SK-N-SH treated with all-trans-retinoic acid at 6 μM for 48 hours (cell line): ENCODE results near the gene SPECC1.

Experiments
- ATAC-seq: fragments of 200-7000 bp; cut with Tn5 transposase; 3 replicates; pipeline ENCODE4 v1.9.1; 2020; ENCODE audit warnings: mild to moderate bottlenecking, moderate library complexity
- ARNTL ChIP-seq: fragments of 450-650 bp; formaldehyde crosslinking; IDR thresholded peaks from 2 replicates; pipeline ENCODE4 v1.5.0; 2020; ENCODE audit warnings: low read depth, mild to moderate bottlenecking, moderate library complexity, borderline replicate concordance
- BACH2 ChIP-seq: fragments of 250-450 bp; sonication (Bioruptor Pico); IDR thresholded peaks from 2 replicates; pipeline ENCODE4 v1.9.0; 2021; ENCODE audit warnings: mild to moderate bottlenecking, borderline replicate concordance
- CSDC2 ChIP-seq: fragments of 250-450 bp; sonication (Bioruptor Pico); IDR thresholded peaks from 2 replicates; pipeline ENCODE4 v1.5.0; 2020; ENCODE audit warnings: mild to moderate bottlenecking, moderate library complexity
- ESRRG ChIP-seq: fragments of 250-450 bp; sonication (Bioruptor Pico); IDR thresholded peaks from 2 replicates; pipeline ENCODE4 v1.6.1; 2021; ENCODE audit warnings: mild to moderate bottlenecking
- GLIS3 ChIP-seq: fragments of 250-450 bp; sonication (Bioruptor Pico); IDR thresholded peaks from 2 replicates; pipeline ENCODE4 v1.5.0; 2020; ENCODE audit warnings: mild to moderate bottlenecking, moderate library complexity
- ISL1 ChIP-seq: fragments of 250-450 bp; sonication (Bioruptor Pico); IDR thresholded peaks from 2 replicates; pipeline ENCODE4 v2.1.2; 2022; ENCODE audit warnings: mild to moderate bottlenecking, moderate library complexity
- OSR1 ChIP-seq: fragments of 250-450 bp; sonication (Bioruptor Pico); IDR thresholded peaks from 2 replicates; pipeline ENCODE4 v1.8.0; 2022; ENCODE audit warnings: moderate library complexity, mild to moderate bottlenecking, inconsistent platforms
- PPARA ChIP-seq: fragments of 250-450 bp; sonication (Bioruptor Pico); IDR thresholded peaks from 2 replicates; pipeline ENCODE4 v1.5.0; 2020; ENCODE audit warnings: mild to moderate bottlenecking, borderline replicate concordance
- RARB ChIP-seq: fragments of 250-450 bp; sonication (Bioruptor Pico); IDR thresholded peaks from 2 replicates; pipeline ENCODE4 v1.8.0; 2021; ENCODE audit warnings: mild to moderate bottlenecking, moderate library complexity
- SNAI2 ChIP-seq: fragments of 250-450 bp; sonication (Bioruptor Pico); IDR thresholded peaks from 2 replicates; pipeline ENCODE4 v1.5.0; 2020; ENCODE audit warnings: mild to moderate bottlenecking, moderate library complexity
- TCF4 ChIP-seq: fragments of 250-450 bp; sonication (Bioruptor Pico); IDR thresholded peaks from 2 replicates; pipeline ENCODE4 v1.8.0; 2021; ENCODE audit warnings: mild to moderate bottlenecking, moderate library complexity, borderline replicate concordance
- TOX ChIP-seq: fragments of 250-450 bp; sonication (Bioruptor Pico); IDR thresholded peaks from 2 replicates; pipeline ENCODE4 v1.8.0; 2021; ENCODE audit warnings: mild to moderate bottlenecking, moderate library complexity, borderline replicate concordance
- ZC3H10 ChIP-seq: fragments of 250-450 bp; sonication (Bioruptor Pico); IDR thresholded peaks from 2 replicates; pipeline ENCODE4 v1.5.1; 2021; ENCODE audit warnings: mild to moderate bottlenecking, moderate library complexity
- ZFP3 ChIP-seq: fragments of 250-450 bp; sonication (Bioruptor Pico); IDR thresholded peaks from 2 replicates; pipeline ENCODE4 v1.5.0; 2020; ENCODE audit warnings: mild to moderate bottlenecking, moderate library complexity
- ZFP30 ChIP-seq: fragments of 450-650 bp; formaldehyde crosslinking; IDR thresholded peaks from 2 replicates; pipeline ENCODE4 v1.5.0; 2022; ENCODE audit warnings: mild to moderate bottlenecking, moderate library complexity
- ZNF565 ChIP-seq: fragments of 450-650 bp; formaldehyde crosslinking; conservative IDR thresholded peaks from 2 replicates; pipeline ENCODE4 v1.5.0; 2020; ENCODE audit warnings: low read depth, mild to moderate bottlenecking, moderate library complexity
- ZNF70 ChIP-seq: fragments of 450-650 bp; formaldehyde crosslinking; IDR thresholded peaks from 2 replicates; pipeline ENCODE4 v1.5.0; 2020; ENCODE audit warnings: mild to moderate bottlenecking, moderate library complexity
- ZNF8 ChIP-seq: fragments of 450-650 bp; formaldehyde crosslinking; IDR thresholded peaks from 2 replicates; pipeline ENCODE4 v1.5.0; 2020; ENCODE audit warnings: mild to moderate bottlenecking, moderate library complexity
- TF ChIP-seq, protein P1 (sequence below): fragments of 250-450 bp; sonication (Bioruptor Pico); IDR thresholded peaks from 2 replicates; pipeline ENCODE4 v1.8.0; 2021; ENCODE audit warnings: low read depth, mild to moderate bottlenecking, moderate library complexity, borderline replicate concordance
- TF ChIP-seq, protein P2 (sequence below): fragments of 250-450 bp; sonication (Bioruptor Pico); IDR thresholded peaks from 2 replicates; pipeline ENCODE4 v1.5.1; 2021; ENCODE audit warnings: mild to moderate bottlenecking, moderate library complexity
- TF ChIP-seq, protein P3 (sequence below): fragments of 250-450 bp; sonication (Bioruptor Pico); IDR thresholded peaks from 2 replicates; pipeline ENCODE4 v1.5.1; 2020; ENCODE audit warnings: low read depth, mild to moderate bottlenecking, moderate library complexity
- TF ChIP-seq, protein P4 (sequence below): fragments of 250-450 bp; sonication (Bioruptor Pico); IDR thresholded peaks from 2 replicates; pipeline ENCODE4 v1.8.0; 2020; ENCODE audit warnings: mild to moderate bottlenecking, moderate library complexity, borderline replicate concordance

Gene SPECC1

DNA sequence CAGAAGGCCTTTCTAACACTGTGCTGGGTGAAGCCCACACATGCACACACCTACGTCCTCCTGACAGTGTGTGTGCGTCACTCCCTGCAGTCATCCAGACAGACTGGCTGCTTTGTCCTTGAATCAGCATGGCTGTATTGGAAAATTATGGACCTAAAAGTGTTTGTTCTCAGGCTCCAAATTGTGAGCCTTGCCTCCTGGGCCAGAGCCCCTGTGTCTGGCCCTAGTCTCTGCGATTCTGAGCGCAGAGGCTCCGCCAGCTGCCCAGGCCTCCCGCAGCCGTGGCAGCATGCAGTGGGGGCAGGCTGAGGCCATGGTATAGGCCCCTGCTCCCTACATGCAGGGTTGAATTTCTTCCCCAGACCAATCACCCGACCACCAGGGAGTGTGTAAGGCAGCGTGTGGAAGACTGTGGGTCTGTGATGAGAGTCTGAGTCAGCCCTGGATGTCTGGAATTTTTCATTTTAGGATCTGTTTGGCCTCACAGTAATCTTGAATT is 291.3 kb downstream of the SPECC1 start (continued):
- TF ChIP-seq, protein P1, sequence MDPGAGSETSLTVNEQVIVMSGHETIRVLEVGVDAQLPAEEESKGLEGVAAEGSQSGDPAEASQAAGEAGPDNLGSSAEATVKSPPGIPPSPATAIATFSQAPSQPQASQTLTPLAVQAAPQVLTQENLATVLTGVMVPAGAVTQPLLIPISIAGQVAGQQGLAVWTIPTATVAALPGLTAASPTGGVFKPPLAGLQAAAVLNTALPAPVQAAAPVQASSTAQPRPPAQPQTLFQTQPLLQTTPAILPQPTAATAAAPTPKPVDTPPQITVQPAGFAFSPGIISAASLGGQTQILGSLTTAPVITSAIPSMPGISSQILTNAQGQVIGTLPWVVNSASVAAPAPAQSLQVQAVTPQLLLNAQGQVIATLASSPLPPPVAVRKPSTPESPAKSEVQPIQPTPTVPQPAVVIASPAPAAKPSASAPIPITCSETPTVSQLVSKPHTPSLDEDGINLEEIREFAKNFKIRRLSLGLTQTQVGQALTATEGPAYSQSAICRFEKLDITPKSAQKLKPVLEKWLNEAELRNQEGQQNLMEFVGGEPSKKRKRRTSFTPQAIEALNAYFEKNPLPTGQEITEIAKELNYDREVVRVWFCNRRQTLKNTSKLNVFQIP: no peak
- no peak for TF ChIP-seq ZFP3 (CRISPR knock-in tag)
- no peak for TF ChIP-seq GLIS3 (CRISPR knock-in tag)
- TF ChIP-seq TOX (CRISPR knock-in tag): no peak

DNA sequence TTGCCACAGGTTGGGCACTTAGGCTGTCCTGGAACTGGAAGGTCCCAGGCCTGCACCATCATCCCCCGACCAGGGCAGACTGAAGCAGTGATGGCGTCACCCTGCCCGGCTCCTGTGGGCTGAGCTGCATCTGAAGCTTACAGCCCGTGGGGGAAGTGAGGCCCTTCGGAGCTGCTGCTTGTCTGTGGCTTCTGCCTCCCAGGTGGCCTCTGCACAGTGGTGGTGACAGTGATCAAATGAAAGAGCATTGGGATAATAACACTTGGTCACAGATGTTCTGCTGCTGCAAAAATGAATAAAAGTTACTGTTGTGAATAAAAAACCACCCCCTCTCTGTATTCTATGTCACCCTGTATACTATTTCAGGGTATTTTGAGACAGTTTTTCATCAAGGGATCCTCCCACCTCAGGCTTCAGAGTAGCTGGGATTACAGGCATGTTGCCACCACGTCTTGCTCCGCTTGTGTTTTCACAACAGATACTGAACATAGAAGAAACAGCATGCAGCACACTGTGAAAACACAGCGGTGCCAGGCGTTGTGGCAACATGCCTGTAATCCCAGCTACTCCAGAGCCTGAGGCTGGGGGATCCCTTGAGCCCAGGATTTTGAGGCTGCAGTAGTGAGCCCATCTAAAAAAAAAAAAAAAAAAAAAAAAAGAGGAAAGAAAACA is 293.2 kb downstream of the SPECC1 start:
- ATAC-seq: no peak
- TF ChIP-seq, protein P2, sequence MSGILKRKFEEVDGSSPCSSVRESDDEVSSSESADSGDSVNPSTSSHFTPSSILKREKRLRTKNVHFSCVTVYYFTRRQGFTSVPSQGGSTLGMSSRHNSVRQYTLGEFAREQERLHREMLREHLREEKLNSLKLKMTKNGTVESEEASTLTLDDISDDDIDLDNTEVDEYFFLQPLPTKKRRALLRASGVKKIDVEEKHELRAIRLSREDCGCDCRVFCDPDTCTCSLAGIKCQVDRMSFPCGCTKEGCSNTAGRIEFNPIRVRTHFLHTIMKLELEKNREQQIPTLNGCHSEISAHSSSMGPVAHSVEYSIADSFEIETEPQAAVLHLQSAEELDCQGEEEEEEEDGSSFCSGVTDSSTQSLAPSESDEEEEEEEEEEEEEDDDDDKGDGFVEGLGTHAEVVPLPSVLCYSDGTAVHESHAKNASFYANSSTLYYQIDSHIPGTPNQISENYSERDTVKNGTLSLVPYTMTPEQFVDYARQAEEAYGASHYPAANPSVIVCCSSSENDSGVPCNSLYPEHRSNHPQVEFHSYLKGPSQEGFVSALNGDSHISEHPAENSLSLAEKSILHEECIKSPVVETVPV: no peak
- TF ChIP-seq ISL1: no peak
- no peak for TF ChIP-seq ZNF8
- TF ChIP-seq SNAI2 (CRISPR knock-in tag): no peak
- TF ChIP-seq TCF4 (CRISPR knock-in tag): no peak
- TF ChIP-seq TOX (CRISPR knock-in tag): no peak
- no peak for TF ChIP-seq ARNTL (CRISPR knock-in tag)
- no peak for TF ChIP-seq RARB (CRISPR knock-in tag)
- no peak for TF ChIP-seq PPARA (CRISPR knock-in tag)
- TF ChIP-seq ZNF565: no peak
- TF ChIP-seq BACH2 (CRISPR knock-in tag): no peak
- TF ChIP-seq OSR1 (CRISPR knock-in tag): no peak
- TF ChIP-seq, protein P3, sequence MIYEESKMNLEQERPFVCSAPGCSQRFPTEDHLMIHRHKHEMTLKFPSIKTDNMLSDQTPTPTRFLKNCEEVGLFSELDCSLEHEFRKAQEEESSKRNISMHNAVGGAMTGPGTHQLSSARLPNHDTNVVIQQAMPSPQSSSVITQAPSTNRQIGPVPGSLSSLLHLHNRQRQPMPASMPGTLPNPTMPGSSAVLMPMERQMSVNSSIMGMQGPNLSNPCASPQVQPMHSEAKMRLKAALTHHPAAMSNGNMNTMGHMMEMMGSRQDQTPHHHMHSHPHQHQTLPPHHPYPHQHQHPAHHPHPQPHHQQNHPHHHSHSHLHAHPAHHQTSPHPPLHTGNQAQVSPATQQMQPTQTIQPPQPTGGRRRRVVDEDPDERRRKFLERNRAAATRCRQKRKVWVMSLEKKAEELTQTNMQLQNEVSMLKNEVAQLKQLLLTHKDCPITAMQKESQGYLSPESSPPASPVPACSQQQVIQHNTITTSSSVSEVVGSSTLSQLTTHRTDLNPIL (CRISPR knock-in tag): no peak
- TF ChIP-seq ZNF70 (CRISPR knock-in tag): no peak
- no peak for TF ChIP-seq ESRRG (CRISPR knock-in tag)
- TF ChIP-seq, protein P4, sequence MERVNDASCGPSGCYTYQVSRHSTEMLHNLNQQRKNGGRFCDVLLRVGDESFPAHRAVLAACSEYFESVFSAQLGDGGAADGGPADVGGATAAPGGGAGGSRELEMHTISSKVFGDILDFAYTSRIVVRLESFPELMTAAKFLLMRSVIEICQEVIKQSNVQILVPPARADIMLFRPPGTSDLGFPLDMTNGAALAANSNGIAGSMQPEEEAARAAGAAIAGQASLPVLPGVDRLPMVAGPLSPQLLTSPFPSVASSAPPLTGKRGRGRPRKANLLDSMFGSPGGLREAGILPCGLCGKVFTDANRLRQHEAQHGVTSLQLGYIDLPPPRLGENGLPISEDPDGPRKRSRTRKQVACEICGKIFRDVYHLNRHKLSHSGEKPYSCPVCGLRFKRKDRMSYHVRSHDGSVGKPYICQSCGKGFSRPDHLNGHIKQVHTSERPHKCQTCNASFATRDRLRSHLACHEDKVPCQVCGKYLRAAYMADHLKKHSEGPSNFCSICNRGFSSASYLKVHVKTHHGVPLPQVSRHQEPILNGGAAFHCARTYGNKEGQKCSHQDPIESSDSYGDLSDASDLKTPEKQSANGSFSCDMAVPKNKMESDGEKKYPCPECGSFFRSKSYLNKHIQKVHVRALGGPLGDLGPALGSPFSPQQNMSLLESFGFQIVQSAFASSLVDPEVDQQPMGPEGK (CRISPR knock-in tag): no peak
- no peak for TF ChIP-seq GLIS3 (CRISPR knock-in tag)
- TF ChIP-seq ZFP3 (CRISPR knock-in tag): no peak
- no peak for TF ChIP-seq ZFP30 (CRISPR knock-in tag)

DNA sequence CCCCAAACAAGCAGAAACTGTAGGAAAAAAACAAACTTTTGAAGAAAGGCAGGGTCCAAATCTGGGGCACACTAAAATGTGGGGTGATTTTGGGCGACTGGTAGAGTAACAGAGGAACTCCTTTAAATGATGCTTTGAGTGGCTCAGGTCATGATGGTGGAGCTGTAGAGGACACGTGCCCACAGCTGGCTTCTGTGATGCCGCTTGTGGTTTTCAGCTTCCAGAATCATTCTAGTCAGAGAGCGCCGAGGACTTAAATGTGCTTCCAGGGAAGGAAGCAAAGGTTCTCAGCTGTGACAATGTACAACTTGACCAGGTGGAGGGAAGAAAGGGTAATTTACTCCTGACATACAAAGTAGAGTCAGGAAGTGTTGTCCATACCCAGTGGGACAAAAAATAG is 295.8 kb downstream of the SPECC1 start:
- no peak for TF ChIP-seq ZFP30 (CRISPR knock-in tag)
- no peak for TF ChIP-seq ZC3H10 (CRISPR knock-in tag)
- TF ChIP-seq SNAI2 (CRISPR knock-in tag): no peak
- TF ChIP-seq, protein P2: no peak
- TF ChIP-seq OSR1 (CRISPR knock-in tag): no peak
- TF ChIP-seq ISL1: no peak
- TF ChIP-seq CSDC2 (CRISPR knock-in tag): no peak
- TF ChIP-seq GLIS3 (CRISPR knock-in tag): no peak
- TF ChIP-seq ZNF8: no peak
- no peak for TF ChIP-seq ZFP3 (CRISPR knock-in tag)
- no peak for TF ChIP-seq BACH2 (CRISPR knock-in tag)
- TF ChIP-seq ZNF565: no peak
- TF ChIP-seq, protein P4 (CRISPR knock-in tag): no peak
- TF ChIP-seq PPARA (CRISPR knock-in tag): no peak
- no peak for TF ChIP-seq ESRRG (CRISPR knock-in tag)
- TF ChIP-seq ARNTL (CRISPR knock-in tag): no peak
- no peak for ATAC-seq
